Stomach (tissue), 4 donors: ENCODE results near the gene NUP210.

Experiments used
- CTCF ChIP-seq, 7 experiments: fragments of 450-650 bp in 4 of 7; fragments of 200-600 bp in 3 of 7; sonication (generic) in 3 of 7; IDR thresholded peaks; one replicate each; pipeline ENCODE4 v1.5.1; 2016 to 2019; ENCODE audit warnings: antibody characterized with exemption in 7 of 7, control low read depth in 2 of 7, mild to moderate bottlenecking in 1 of 7
- EP300 ChIP-seq: sonication (generic); formaldehyde crosslinking; IDR thresholded peaks from one replicate; pipeline ENCODE4 v1.6.1; 2017; ENCODE audit warnings: antibody characterized with exemption
- POLR2A ChIP-seq, 4 donors: fragments of 450-650 bp; IDR thresholded peaks; one replicate each; pipeline ENCODE4 v1.6.1; 2016; ENCODE audit warnings: antibody characterized with exemption in 4 of 4, control low read depth in 2 of 4, mild to moderate bottlenecking in 1 of 4, moderate library complexity in 1 of 4
- POLR2AphosphoS5 ChIP-seq, 3 donors: sonication (generic); formaldehyde crosslinking; IDR thresholded peaks; one replicate each; pipeline ENCODE4 v1.6.1; 2016; ENCODE audit warnings: antibody characterized with exemption in 3 of 3

GRCh38 chr3:13352621-13353131 lies 67.4 kb downstream of the NUP210 start:
- TF ChIP-seq POLR2A (IDR thresholded peaks at IDR 0.05), result no peak
- TF ChIP-seq CTCF (IDR thresholded peaks at IDR 0.05), result no peak
- TF ChIP-seq POLR2AphosphoS5 (IDR thresholded peaks at IDR 0.05), result no peak
- no peak for TF ChIP-seq EP300
